ENCODE measurements around the gene NT5C.
"Not testable (repeated sequence)": the region's sequence is repeated elsewhere in the genome, so short reads cannot be mapped to it uniquely, and the experiment has no call there.

NT5C gene

DNA sequence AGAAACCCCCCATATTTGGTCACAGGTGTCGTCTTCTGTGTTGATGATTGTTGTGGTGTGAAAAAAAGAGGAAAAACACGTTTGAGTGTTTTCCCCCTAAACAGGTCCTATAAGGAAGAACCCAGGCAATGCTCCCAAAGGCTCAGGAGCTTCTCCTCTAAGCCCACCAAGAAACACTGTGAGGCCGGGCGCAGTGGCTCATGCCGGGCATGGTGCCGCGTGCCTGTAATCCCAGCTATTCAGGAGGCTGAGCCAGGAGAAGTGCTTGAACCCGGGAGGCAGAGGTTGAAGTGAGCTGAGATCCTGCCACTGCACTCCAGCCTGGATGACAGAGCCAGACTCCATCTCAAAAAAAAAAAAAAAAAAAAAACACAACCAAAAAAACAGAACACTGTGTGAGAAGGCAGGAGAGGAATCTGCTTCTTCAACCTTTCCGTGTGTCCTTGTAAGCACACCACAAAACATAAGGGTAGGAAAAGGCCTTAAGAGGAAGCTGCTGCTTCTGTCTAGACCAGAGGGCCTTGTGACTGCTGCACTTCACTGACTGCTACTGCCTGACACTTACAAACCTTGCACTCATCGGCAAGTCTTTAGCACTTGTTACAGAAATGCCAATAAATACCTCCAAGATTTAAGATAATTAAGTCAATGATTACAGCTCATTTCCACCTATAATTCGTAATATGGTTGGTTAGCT is 13.4 kb upstream of the NT5C start:
- DNase-seq (ENCODE audit: low read depth in 2 of 3, low spot score in 1 of 3): no peak

- no peak for DNase-seq (ENCODE audit: low read depth in 2 of 3, low spot score in 1 of 3)
These were observed 10.9 kb upstream of the NT5C start for GRCh38 chr17:75142236-75142971.

DNA sequence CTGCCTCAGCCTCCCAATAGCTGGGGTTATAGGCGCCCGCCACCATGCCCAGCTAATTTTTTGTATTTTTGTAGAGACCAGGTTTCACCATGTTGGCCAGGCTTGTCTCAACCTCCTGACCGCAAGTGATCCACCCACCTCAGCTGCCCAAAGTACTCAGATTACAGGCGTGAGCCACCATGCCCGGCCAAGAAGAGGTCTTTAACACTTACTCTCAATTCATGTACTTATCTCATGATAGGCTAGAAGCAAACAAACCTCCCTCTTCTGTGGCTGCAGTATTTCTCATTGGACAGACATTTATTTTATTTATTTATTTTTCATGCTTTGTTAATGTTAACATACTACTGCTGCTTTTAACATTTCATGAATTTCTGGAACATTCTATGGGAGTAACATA is 7.0 kb upstream of the NT5C start:
- DNase-seq (ENCODE audit: low read depth in 2 of 3, low spot score in 1 of 3): no peak

GRCh38 chr17:75137762-75138161 is 6.2 kb upstream of the NT5C start:
- not testable (repeated sequence) for DNase-seq (ENCODE audit: low read depth in 2 of 3, low spot score in 1 of 3)

- DNase-seq (ENCODE audit: low read depth in 2 of 3, low spot score in 1 of 3): no peak
These were observed 4.4 kb upstream of the NT5C start for GRCh38 chr17:75135946-75136345.

DNA sequence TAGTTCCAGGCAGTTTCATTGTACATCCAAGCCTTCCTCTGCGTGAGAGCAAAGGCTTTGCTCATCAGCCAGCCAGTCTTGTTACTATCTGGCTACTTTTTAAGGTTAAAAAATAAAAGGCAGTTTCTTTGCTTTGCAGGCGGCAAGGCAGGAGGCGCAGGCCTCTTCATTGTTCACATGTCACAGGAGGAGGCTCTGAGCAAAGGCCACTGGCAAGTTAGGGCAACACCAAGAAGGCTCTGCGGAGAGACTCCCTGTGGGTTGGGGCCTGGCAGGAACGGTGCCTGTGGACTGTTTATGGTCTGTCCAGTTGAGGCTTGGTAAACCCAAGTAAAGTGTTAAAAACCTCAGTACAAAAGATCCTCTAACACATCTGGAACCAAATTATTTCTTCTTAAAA is 3.9 kb upstream of the NT5C start:
- DNase-seq (ENCODE audit: low read depth in 2 of 3, low spot score in 1 of 3): no peak

DNA sequence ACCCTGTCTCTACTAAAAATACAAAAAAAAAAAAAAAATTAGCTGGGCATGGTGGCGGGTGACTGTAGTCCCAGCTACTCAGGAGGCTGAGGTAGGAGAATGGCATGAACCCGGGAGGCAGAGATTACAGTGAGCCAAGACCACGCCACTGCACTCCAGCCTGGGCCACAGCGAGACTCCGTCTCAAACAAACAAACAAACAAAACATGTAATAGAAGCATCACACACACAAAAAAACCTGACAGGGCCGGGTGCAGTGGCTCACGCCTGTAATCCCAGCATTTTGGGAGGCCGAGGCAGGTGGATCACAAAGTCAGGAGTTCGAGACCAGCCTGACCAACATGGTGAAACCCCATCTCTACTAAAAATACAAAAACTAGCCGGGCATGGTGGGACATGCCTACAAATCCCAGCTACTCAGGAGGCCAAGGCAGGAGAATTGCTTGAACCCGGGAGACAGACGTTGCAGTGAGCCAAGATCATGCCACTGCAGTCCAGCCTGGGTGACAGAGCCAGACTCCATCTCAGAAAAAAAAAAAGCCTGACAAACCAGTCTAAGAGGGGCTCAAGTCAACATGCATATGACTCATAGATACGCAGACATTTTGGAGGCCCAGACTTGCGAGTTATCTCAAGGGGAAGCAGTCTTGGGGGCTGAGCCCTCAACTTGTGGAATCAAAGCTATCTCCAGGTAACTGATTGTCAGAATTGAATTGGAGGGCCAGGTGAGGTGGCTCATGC is 2.2 kb upstream of the NT5C start:
- not testable (repeated sequence) for DNase-seq (ENCODE audit: low read depth in 2 of 3, low spot score in 1 of 3)

GRCh38 chr17:75133001-75133400 is 1.5 kb upstream of the NT5C start:
- DNase-seq (ENCODE audit: low read depth in 2 of 3, low spot score in 1 of 3): no peak

- DNase-seq (ENCODE audit: low read depth in 2 of 3, low spot score in 1 of 3): not testable (repeated sequence)
These were observed 767 bp upstream of the NT5C start for GRCh38 chr17:75132018-75133000.

- DNase-seq (ENCODE audit: low read depth in 2 of 3, low spot score in 1 of 3): peak in 2 of 3 donors; percentile 38 to 41
These were observed 787 bp downstream of the NT5C start for GRCh38 chr17:75130632-75131277.

GRCh38 chr17:75130059-75130631 is 1.4 kb downstream of the NT5C start:
- no peak for DNase-seq (ENCODE audit: low read depth in 2 of 3, low spot score in 1 of 3)

GRCh38 chr17:75129576-75129975 is 2.0 kb downstream of the NT5C start:
- no peak for DNase-seq (ENCODE audit: low read depth in 2 of 3, low spot score in 1 of 3)

DNA sequence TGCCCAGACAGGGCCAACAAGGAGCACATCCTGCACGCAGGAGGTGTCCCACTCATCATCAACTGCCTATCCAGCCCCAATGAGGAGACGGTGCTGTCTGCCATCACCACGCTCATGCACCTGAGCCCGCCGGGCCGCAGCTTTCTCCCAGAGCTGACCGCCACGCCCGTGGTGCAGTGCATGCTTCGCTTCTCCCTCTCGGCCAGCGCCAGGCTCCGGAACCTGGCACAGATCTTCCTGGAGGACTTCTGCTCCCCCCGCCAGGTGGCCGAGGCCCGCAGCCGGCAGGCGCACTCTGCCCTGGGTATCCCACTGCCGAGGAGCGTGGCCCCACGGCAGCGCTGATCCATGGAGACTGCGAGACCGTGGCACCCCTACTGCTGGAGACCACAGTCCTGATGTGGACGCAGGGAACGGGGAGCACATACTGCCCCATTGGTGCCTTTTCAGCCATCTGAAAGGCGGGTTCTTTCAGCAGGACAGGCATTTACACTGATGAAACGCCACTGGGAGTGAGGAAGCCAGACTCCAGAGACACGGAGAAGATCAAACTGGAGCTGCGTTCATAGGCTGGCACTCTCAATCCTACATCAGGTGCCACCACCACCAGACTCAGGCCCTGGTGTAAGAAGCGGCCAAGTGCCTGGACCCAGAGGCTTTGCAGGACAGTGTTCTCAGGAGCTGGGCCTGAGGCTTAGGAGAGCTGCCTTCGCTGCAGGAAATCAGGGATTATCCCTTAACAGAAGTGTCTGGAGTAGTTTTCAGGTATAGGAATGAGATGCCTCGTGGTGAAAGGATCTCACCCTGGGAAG is 2.6 kb downstream of the NT5C start:
- DNase-seq (ENCODE audit: low read depth in 2 of 3, low spot score in 1 of 3): no peak

DNA sequence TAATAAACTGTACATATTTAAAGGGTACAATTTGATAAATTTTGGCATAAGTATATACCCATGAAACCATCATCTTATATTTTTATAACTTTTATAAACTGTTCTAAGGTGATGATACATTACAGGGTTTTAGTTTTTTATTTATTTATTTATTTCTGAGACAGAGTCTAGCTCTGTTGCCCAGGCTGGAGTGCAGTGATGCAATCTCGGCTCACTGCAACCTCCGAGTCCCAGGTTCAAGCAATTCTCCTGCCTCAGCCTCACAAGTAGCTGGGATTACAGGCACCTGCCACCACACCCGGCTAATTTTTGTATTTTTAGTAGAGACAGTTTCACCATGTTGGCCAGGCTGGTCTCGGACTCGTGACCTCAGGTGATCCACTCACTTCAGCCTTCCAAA is 3.6 kb downstream of the NT5C start:
- DNase-seq (ENCODE audit: low read depth in 2 of 3, low spot score in 1 of 3): not testable (repeated sequence)

DNA sequence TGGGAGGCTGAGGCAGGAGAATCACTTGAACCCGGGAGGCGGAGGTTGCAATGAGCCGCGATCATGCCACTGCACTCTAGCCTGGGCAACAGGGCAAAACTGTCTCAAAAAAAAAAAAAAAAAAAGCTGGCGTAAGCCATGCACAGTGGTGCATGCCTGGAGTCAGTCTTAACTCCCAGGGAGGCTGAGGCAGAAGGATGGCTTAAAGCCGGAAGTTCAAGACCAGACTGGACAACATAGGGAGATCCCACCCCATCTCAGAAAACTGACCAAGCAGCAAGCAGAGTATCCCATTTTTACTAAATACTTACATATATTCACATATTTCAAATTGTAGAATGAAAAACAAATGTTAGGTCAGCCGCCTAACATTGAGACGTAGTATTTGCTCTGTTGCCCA is 4.6 kb downstream of the NT5C start:
- DNase-seq (ENCODE audit: low read depth in 2 of 3, low spot score in 1 of 3): no peak

- DNase-seq (ENCODE audit: low read depth in 2 of 3, low spot score in 1 of 3): no peak
These were observed 5.6 kb downstream of the NT5C start for GRCh38 chr17:75125984-75126383.

DNA sequence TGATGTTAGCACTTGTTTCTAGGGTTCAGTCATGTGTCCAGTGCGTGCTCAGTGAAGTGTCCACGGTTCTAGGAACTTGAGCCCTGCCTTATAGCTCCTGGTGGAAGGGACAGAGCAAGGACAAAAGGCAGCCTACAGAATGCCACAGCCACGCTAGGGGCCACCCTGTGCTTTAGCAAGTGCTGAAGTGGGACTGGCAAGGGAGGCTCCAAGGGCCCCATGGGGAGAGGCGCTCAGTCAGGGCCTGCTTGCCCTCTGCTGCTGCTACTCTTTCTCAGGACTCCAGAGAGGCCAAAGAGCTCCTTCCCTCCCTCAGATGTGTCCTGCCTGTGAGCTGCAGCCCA is 6.8 kb downstream of the NT5C start:
- no peak for DNase-seq (ENCODE audit: low read depth in 2 of 3, low spot score in 1 of 3)

DNA sequence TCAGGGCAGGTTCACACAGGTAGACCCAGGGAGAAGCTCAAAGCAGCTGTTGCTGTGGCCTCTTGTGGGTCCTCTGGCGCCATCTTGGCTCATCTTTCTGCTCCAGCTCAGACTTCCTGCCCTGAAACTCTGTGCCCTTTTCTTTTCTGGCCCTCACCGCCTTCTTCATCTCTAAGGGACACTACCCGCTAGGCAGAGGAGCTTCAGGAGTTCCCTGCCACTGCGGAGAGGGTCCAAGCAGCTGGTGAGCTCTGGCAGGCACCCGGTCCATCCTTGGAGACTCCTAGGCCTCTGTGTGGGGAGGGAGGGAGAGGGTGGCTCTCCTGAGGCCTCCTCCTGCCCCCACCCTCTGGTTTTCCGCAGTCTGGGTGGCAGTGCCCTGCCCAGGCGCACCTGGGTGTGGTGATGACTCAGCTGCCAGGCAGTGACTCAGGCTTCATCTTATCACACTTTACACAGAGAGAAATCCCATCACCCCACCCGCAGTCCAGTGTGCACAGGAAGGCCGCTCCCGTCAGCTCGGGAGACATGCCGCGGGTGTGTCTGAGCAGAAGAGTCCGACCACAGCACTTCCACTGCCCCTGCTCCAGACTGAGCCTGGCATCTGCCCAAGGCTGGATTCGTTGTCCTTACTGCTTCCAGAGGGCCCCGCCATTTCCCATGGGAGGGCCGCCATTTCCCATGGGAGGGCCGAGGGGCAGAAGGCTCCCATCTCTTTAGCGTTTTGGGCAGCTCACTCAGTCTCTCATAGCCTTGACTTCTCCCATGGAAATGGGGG is 7.3 kb downstream of the NT5C start:
- peak; percentile 36 to 51 (median 45) for DNase-seq (ENCODE audit: low read depth in 2 of 3, low spot score in 1 of 3)

GRCh38 chr17:75118307-75118706 is 13.2 kb downstream of the NT5C start:
- no peak for DNase-seq (ENCODE audit: low read depth in 2 of 3, low spot score in 1 of 3)
